Prostate gland (tissue), 2 donors: ENCODE data around the gene MITF. TPM values are rescaled to one million over a fixed set of nuclear protein-coding genes. Genes with fewer than 3 reads are reported as not detected.

Experiments used
- DNase-seq: peaks from one replicate; pipeline ENCODE4 v3.0.0-alpha.2; 2019; ENCODE audit warnings: low spot score
- H3K27ac ChIP-seq, 2 donors: fragments of 200-600 bp; sonication (generic); 2 replicates each; pipeline ENCODE4 v1.5.1; 2017 to 2019
- H3K27me3 ChIP-seq: fragments of 200-600 bp; sonication (generic); replicated peaks from 2 replicates; pipeline ENCODE4 v1.5.1; 2019; ENCODE audit not compliant: insufficient read depth
- H3K36me3 ChIP-seq, 2 donors: fragments of 200-600 bp; sonication (generic); 1 replicate in 1 of 2; 2 replicates in 1 of 2; pipeline versions ENCODE4 v1.5.1 to v1.8.1; 2017 to 2019
- H3K4me1 ChIP-seq: fragments of 200-600 bp; sonication (generic); replicated peaks from 2 replicates; pipeline ENCODE4 v1.5.1; 2019
- H3K4me3 ChIP-seq, 2 donors: fragments of 200-600 bp; sonication (generic); 2 replicates each; pipeline ENCODE4 v1.5.1; 2017 to 2019
- H3K9me3 ChIP-seq: fragments of 200-600 bp; sonication (generic); 2 replicates; pipeline ENCODE4 v1.5.1; 2017
- CTCF ChIP-seq, 4 experiments: fragments of 200-600 bp in 2 of 4; fragments of 450-650 bp in 2 of 4; sonication (generic) in 2 of 4; IDR thresholded peaks; 1 replicate in 3 of 4; 2 replicates in 1 of 4; pipeline ENCODE4 v1.5.1; 2016 to 2019; ENCODE audit warnings: antibody characterized with exemption in 4 of 4, mild to moderate bottlenecking in 2 of 4, moderate library complexity in 2 of 4
- POLR2A ChIP-seq: fragments of 450-650 bp; IDR thresholded peaks from one replicate; pipeline ENCODE4 v1.6.1; 2016; ENCODE audit warnings: antibody characterized with exemption, mild to moderate bottlenecking
- POLR2AphosphoS5 ChIP-seq: sonication (generic); formaldehyde crosslinking; IDR thresholded peaks from one replicate; pipeline ENCODE4 v1.6.1; 2017; ENCODE audit warnings: antibody characterized with exemption
- WGBS: methylation state at CpG from one replicate; pipeline ENCODE4 v1.1.5; 2018; 5-methylcytosine and 5-hydroxymethylcytosine counted together
- intact Hi-C: fragments of 100-400 bp; cut with DNase I; formaldehyde crosslinking; loops from one replicate; pipeline ENCODE4 v1.14.2; 2022
- total RNA-seq, 2 donors: library from RNA; depleted of rRNA; stranded (reverse); fragments of >200 nt; gene quantifications; one replicate each; pipeline ENCODE4 v1.1.0, GENCODE V29; 2016

The MITF gene
- total RNA-seq, 2 donors from 2014 or later: 7.7 to 17.6 TPM

GRCh38 chr3:69750549-69750948 is 11.3 kb downstream of the MITF start:
- WGBS: 89% methylated on average over 2 of the region's 2 CpGs
- no peaks in the 10 kb centered on the region for H3K4me1 ChIP-seq
- intact Hi-C loops: no loop called here

GRCh38 chr3:69751074-69751476 is 11.8 kb downstream of the MITF start:
- Histone ChIP-seq H3K27me3 (no peaks in the 10 kb centered on the region), H3K36me3 (no peaks in the 10 kb centered on the region), H3K9me3 (no peaks in the 10 kb centered on the region), H3K27ac (peak overlapping the region; percentile 10 to 34), H3K4me1 (no peaks in the 10 kb centered on the region), H3K4me3 (no peak overlapping the region)
- no peak for DNase-seq
- TF ChIP-seq CTCF (IDR thresholded peaks at IDR 0.05): no peak
- TF ChIP-seq POLR2AphosphoS5: peak; percentile 5
- TF ChIP-seq POLR2A: no peak
- 71% methylated on average over 1 of the region's 1 CpG for WGBS
- intact Hi-C loops: no loop called here

More at GRCh38 chr3:69750549-69750948, 11.3 kb downstream of the MITF start:
- Histone ChIP-seq H3K4me3 (no peak overlapping the region), H3K27ac (peak overlapping the region; percentile 10 to 34), H3K27me3 (no peaks in the 10 kb centered on the region), H3K9me3 (no peaks in the 10 kb centered on the region), H3K36me3 (no peaks in the 10 kb centered on the region)
- no peak for DNase-seq
- TF ChIP-seq POLR2A: no peak
- TF ChIP-seq POLR2AphosphoS5: no peak
- no peak for TF ChIP-seq CTCF (IDR thresholded peaks at IDR 0.05)

- Histone ChIP-seq H3K9me3 (no peaks in the 10 kb centered on the region), H3K4me1 (no peaks in the 10 kb centered on the region), H3K36me3 (no peaks in the 10 kb centered on the region), H3K27ac (no peak overlapping the region), H3K4me3 (no peak overlapping the region), H3K27me3 (no peaks in the 10 kb centered on the region)
- TF ChIP-seq POLR2A (no peak), POLR2AphosphoS5 (no peak), CTCF (IDR thresholded peaks at IDR 0.05) (no peak)
- DNase-seq: no peak
- 94% methylated on average over 1 of the region's 1 CpG for WGBS
- intact Hi-C loops: no loop called here
Measured at GRCh38 chr3:69752241-69752640, 13.0 kb downstream of the MITF start.

GRCh38 chr3:69753179-69753775 is 14.0 kb downstream of the MITF start:
- Histone ChIP-seq H3K4me1 (no peaks in the 10 kb centered on the region), H3K27ac (no peak overlapping the region)
- DNase-seq: no peak

More at GRCh38 chr3:69753179-69753775, 14.0 kb downstream of the MITF start:
- Histone ChIP-seq H3K36me3 (no peaks in the 10 kb centered on the region), H3K27me3 (no peaks in the 10 kb centered on the region), H3K4me3 (no peak overlapping the region), H3K9me3 (no peaks in the 10 kb centered on the region)
- intact Hi-C loops: no loop called here
- no peak for TF ChIP-seq POLR2AphosphoS5
- no peak for TF ChIP-seq CTCF (IDR thresholded peaks at IDR 0.05)
- no peak for TF ChIP-seq POLR2A
